ENCODE measurements around the gene CELF5.

Gene CELF5

DNA sequence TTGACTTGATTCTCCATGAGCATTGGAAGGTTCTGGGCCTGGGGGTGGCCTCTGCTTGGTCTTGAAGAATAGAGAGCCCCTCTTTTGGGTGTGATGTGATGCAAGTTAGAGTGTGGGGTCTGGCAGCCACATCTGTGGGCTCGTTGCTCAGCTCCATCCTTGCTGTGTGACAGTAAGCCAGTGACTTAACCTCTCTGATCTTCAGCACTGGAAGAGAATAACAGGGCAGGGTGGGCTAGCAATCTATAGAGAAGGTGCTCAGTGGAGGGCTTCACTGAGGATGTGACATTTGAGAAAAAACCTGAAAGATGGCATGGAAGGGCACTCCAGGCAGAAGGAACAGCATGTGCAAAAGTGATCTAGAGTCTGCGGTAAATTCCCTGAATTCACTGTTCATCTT is 28.2 kb downstream of the CELF5 start:
- TF ChIP-seq EZH2 (IDR thresholded peaks at IDR 0.05) = no peak
- TF ChIP-seq POLR2AphosphoS5 (IDR thresholded peaks at IDR 0.05; ENCODE audit: borderline replicate concordance, low read depth, low read length) = no peak
- TF ChIP-seq FOXP2 (optimal IDR thresholded peaks at IDR 0.05; ENCODE audit: control extremely low read depth, extremely low read length, insufficient read depth) = no peak
- Histone ChIP-seq H3K36me3 (ENCODE audit: insufficient read depth, low read length) (no peaks in the 10 kb centered on the region), H3K9ac (ENCODE audit: insufficient read length) (no peak overlapping the region), H3K27ac (no peak overlapping the region), H3K4me3 (no peak overlapping the region), H3K9me3 (ENCODE audit: low read depth, low read length) (no peaks in the 10 kb centered on the region)
- DNase-seq (ENCODE audit: low read depth, low spot score) = no peak

DNA sequence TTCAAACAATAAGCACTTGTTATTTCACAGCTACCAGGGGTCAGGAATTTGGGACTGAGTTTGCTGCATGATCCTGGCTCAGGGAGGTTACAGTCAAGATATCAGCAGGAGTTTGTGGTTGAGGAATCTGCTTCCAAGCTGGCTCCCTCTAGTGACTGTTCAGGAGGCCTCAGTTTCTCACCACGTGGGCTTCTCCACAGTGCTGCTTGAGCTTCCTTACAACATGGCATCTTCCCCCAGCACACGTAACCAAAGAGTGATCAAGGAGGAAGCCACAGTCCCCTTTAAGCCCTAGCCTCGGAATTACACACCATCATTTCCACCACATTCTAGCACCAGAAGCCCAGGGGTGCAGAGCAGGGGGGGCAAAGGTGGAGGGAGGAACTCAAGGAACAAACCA is 28.8 kb downstream of the CELF5 start:
- TF ChIP-seq POLR2AphosphoS5 (IDR thresholded peaks at IDR 0.05; ENCODE audit: borderline replicate concordance, low read depth, low read length) (no peak), FOXP2 (optimal IDR thresholded peaks at IDR 0.05; ENCODE audit: control extremely low read depth, extremely low read length, insufficient read depth) (no peak), EZH2 (IDR thresholded peaks at IDR 0.05) (no peak)
- no peak overlapping the region for H3K4me3 ChIP-seq
- H3K9me3 ChIP-seq (ENCODE audit: low read depth, low read length) = no peaks in the 10 kb centered on the region
- no peak overlapping the region for H3K27ac ChIP-seq
- H3K9ac ChIP-seq (ENCODE audit: insufficient read length) = no peak overlapping the region
- no peaks in the 10 kb centered on the region for H3K36me3 ChIP-seq (ENCODE audit: insufficient read depth, low read length)
- DNase-seq (ENCODE audit: low read depth, low spot score) = no peak

DNA sequence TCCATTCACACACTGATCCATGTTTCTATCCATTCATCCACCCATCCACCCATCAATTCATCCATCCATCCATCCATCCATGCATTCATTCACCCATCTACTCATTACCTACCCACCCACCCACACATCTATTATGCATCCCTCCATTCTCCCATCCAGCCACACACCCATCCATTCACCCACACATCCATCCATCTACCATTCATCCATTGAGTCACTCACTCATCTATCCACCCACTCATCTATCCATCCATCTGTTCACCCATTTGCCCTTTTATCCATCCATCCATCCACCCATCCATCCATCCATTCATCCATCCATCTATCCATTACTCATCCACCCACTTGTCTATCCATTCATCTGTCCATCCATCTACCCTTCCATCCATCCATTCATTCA is 30.1 kb downstream of the CELF5 start:
- TF ChIP-seq POLR2AphosphoS5 (IDR thresholded peaks at IDR 0.05; ENCODE audit: borderline replicate concordance, low read depth, low read length) = no peak
- no peak for TF ChIP-seq EZH2 (IDR thresholded peaks at IDR 0.05)
- TF ChIP-seq FOXP2 (optimal IDR thresholded peaks at IDR 0.05; ENCODE audit: control extremely low read depth, extremely low read length, insufficient read depth) = no peak
- no peak overlapping the region for H3K4me3 ChIP-seq

DNA sequence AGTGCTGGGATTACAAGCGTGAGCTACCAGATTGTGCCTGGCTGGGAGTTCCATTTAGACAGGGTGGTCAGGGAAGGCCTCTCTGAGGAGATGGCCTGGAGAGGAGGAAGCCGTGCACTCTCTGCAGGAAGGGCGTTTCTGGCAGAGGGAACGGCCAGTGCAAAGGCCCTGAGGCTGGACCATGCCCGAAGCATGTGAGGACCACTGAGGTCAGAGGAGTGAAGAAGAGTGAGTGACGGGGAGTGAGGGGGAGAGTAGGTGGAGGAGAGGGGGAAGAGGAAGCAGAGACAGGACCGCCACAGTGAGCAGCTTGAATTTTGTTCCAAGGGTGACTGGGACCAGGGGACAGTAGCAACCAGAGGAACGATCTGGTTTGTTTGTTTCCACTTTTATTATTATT is 32.6 kb downstream of the CELF5 start:
- Histone ChIP-seq H3K9ac (ENCODE audit: insufficient read length) (no peak overlapping the region), H3K36me3 (ENCODE audit: insufficient read depth, low read length) (no peaks in the 10 kb centered on the region), H3K9me3 (ENCODE audit: low read depth, low read length) (no peaks in the 10 kb centered on the region), H3K27ac (no peak overlapping the region), H3K4me3 (no peak overlapping the region)
- TF ChIP-seq FOXP2 (optimal IDR thresholded peaks at IDR 0.05; ENCODE audit: control extremely low read depth, extremely low read length, insufficient read depth) = no peak
- TF ChIP-seq EZH2 (IDR thresholded peaks at IDR 0.05) = no peak
- TF ChIP-seq POLR2AphosphoS5 (IDR thresholded peaks at IDR 0.05; ENCODE audit: borderline replicate concordance, low read depth, low read length) = no peak
- DNase-seq (ENCODE audit: low read depth, low spot score) = no peak

More for the DNA sequence above, 30.1 kb downstream of the CELF5 start:
- H3K9ac ChIP-seq (ENCODE audit: insufficient read length) = no peak overlapping the region
- no peak for DNase-seq (ENCODE audit: low read depth, low spot score)
- no peaks in the 10 kb centered on the region for H3K9me3 ChIP-seq (ENCODE audit: low read depth, low read length)
- no peaks in the 10 kb centered on the region for H3K36me3 ChIP-seq (ENCODE audit: insufficient read depth, low read length)
- no peak overlapping the region for H3K27ac ChIP-seq

DNA sequence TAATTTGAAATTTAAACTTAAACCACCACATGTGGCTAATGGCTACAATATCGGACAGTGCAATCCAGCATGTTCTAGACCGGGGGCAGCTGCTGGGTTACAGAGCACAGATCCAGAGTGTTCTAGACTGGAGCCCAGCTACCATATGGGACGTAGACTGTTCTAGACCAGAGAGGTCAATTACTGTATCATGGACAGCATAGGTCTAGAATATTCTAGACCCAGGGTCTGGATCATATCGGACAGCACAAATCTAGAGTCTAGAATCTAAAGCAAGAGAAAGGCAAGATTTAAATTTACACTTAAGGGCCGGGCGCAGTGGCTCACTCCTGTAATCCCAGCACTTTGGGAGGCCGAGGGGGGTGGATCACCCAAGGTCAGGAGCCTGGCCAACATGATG is 37.9 kb downstream of the CELF5 start:
- Histone ChIP-seq H3K27ac (no peak overlapping the region), H3K9ac (ENCODE audit: insufficient read length) (no peak overlapping the region), H3K4me3 (no peak overlapping the region), H3K36me3 (ENCODE audit: insufficient read depth, low read length) (no peaks in the 10 kb centered on the region), H3K9me3 (ENCODE audit: low read depth, low read length) (no peaks in the 10 kb centered on the region)
- no peak for DNase-seq (ENCODE audit: low read depth, low spot score)
- TF ChIP-seq FOXP2 (optimal IDR thresholded peaks at IDR 0.05; ENCODE audit: control extremely low read depth, extremely low read length, insufficient read depth) (no peak), EZH2 (IDR thresholded peaks at IDR 0.05) (no peak), POLR2AphosphoS5 (IDR thresholded peaks at IDR 0.05; ENCODE audit: borderline replicate concordance, low read depth, low read length) (no peak)

DNA sequence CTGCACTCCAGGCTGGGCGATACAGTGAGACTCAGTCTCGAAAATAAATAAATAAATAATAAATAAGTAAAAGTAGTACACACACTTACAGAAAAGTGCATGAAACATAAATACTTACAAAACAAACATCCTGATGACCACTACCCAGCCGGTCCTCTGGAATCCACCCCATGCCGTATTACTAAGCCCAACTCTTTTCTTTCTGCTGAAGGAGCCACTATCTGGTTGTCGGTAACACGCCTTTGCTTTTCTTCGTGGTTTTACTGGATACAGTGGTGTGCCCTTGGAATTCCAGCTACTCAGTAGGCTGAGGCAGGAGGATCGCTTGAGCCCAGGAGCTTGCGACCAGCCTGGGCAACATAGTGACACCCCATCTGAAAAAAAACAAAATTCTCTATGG is 39.4 kb downstream of the CELF5 start:
- no peak for TF ChIP-seq FOXP2 (optimal IDR thresholded peaks at IDR 0.05; ENCODE audit: control extremely low read depth, extremely low read length, insufficient read depth)
- TF ChIP-seq EZH2 (IDR thresholded peaks at IDR 0.05) = no peak
- no peak for DNase-seq (ENCODE audit: low read depth, low spot score)
- no peak overlapping the region for H3K4me3 ChIP-seq
- H3K36me3 ChIP-seq (ENCODE audit: insufficient read depth, low read length) = no peaks in the 10 kb centered on the region
- no peaks in the 10 kb centered on the region for H3K9me3 ChIP-seq (ENCODE audit: low read depth, low read length)
- H3K27ac ChIP-seq = no peak overlapping the region
- H3K9ac ChIP-seq (ENCODE audit: insufficient read length) = no peak overlapping the region

DNA sequence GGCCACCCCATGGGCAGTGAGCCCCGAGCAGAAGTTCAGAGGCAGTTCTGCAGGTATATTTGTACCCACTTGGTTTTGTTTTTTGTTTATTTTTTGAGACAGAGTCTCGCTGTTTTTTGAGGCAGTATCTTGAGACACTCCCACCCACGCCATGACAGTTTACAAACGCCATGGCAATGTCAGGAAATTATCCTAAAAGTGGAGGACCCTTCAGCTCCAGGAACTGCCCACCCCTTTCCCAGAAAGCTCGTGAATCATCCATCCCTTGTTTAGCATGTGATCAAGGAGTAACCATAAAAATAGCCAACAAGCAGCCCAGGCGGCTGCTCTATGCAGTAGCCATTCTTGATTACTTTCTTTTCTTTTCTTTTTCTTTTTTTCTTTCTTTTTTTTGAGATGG is 41.0 kb downstream of the CELF5 start:
- no peaks in the 10 kb centered on the region for H3K9me3 ChIP-seq (ENCODE audit: low read depth, low read length)
- H3K9ac ChIP-seq (ENCODE audit: insufficient read length) = no peak overlapping the region
- H3K4me3 ChIP-seq = no peak overlapping the region
- TF ChIP-seq FOXP2 (optimal IDR thresholded peaks at IDR 0.05; ENCODE audit: control extremely low read depth, extremely low read length, insufficient read depth) (no peak), EZH2 (IDR thresholded peaks at IDR 0.05) (no peak), POLR2AphosphoS5 (IDR thresholded peaks at IDR 0.05; ENCODE audit: borderline replicate concordance, low read depth, low read length) (no peak)
- no peak for DNase-seq (ENCODE audit: low read depth, low spot score)
- H3K36me3 ChIP-seq (ENCODE audit: insufficient read depth, low read length) = no peaks in the 10 kb centered on the region
- no peak overlapping the region for H3K27ac ChIP-seq

DNA sequence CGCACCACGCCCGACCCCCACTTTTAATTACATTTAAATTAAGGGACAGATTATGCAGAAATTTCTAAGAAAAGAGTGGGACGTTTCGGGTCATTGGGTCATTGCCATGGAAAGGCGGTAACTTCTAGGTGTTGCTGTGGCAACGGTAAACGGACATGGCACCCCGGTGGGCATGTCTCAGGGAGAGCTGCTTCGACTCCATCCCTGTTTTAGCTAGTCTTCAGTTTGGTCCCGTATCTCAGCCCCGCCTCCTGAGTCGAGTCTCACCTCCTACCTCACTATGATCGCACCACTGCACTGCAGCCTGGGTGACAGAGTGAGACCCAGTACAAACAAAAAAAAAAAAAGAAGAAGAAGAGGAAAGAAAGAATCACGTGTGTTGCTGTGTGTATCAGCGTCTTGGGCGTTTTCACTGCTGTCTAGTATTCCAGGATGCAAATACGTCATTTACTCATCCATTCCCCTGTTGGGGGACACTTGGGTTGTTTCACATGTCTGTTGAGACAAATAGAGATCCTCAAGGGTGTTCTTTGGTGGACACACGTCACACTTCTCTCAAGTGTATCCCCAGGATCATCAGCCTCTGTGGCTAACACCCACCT is 41.7 kb downstream of the CELF5 start:
- no peaks in the 10 kb centered on the region for H3K9me3 ChIP-seq (ENCODE audit: low read depth, low read length)

More for the DNA sequence above, 41.7 kb downstream of the CELF5 start:
- no peaks in the 10 kb centered on the region for H3K36me3 ChIP-seq (ENCODE audit: insufficient read depth, low read length)
- H3K9ac ChIP-seq (ENCODE audit: insufficient read length) = no peak overlapping the region
- DNase-seq (ENCODE audit: low read depth, low spot score) = no peak
- H3K27ac ChIP-seq = no peak overlapping the region
- no peak overlapping the region for H3K4me3 ChIP-seq
- TF ChIP-seq POLR2AphosphoS5 (IDR thresholded peaks at IDR 0.05; ENCODE audit: borderline replicate concordance, low read depth, low read length) = no peak
- no peak for TF ChIP-seq EZH2 (IDR thresholded peaks at IDR 0.05)
- no peak for TF ChIP-seq FOXP2 (optimal IDR thresholded peaks at IDR 0.05; ENCODE audit: control extremely low read depth, extremely low read length, insufficient read depth)
